ENCODE results near the gene SLF2.

The SLF2 gene

GRCh38 chr10:101002456-101002855 is 89.7 kb downstream of the SLF2 start:
- TF ChIP-seq CTCF (IDR thresholded peaks at IDR 0.05; ENCODE audit: unreplicated experiment in 3 of 3), result no peak
- Mint-ChIP-seq H3K27ac (no peak overlapping the region), H3K27me3 (ENCODE audit: low read depth) (no peaks in the 10 kb centered on the region), H3K36me3 (ENCODE audit: low read depth) (peaks cover 20% of the 10 kb centered on the region), H3K4me1 (peaks cover 23% of the 10 kb centered on the region), H3K4me3 (peak overlapping the region in 1 of 3 experiments; percentile 56), H3K9me3 (no peaks in the 10 kb centered on the region)

- Mint-ChIP-seq H3K9me3 (no peaks in the 10 kb centered on the region), H3K36me3 (ENCODE audit: low read depth) (peaks cover 20% of the 10 kb centered on the region), H3K27me3 (ENCODE audit: low read depth) (no peaks in the 10 kb centered on the region), H3K4me1 (peaks cover 18% of the 10 kb centered on the region), H3K27ac (no peak overlapping the region), H3K4me3 (no peak overlapping the region)
- TF ChIP-seq CTCF (IDR thresholded peaks at IDR 0.05; ENCODE audit: unreplicated experiment in 3 of 3), result no peak
These were observed 91.0 kb downstream of the SLF2 start for GRCh38 chr10:101003639-101004206.

DNA sequence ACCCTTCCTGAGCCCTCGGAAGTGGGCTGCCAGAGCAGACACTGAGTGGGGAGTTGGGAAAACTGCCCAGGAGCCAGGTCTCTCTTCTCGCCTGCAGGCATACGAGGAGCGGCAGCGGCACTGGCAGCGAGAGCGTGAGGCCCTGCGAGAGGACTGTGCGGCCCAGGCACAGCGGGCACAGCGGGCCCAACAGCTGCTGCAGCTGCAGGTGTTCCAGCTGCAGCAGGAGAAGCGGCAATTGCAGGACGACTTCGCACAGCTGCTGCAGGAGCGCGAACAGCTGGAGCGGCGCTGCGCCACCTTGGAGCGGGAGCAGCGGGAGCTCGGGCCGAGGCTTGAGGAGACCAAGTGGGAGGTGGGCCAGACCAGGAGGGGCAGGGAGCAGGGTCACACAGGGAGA is 92.6 kb downstream of the SLF2 start:
- Mint-ChIP-seq H3K4me3 (no peak overlapping the region), H3K9me3 (no peaks in the 10 kb centered on the region), H3K36me3 (ENCODE audit: low read depth) (peaks cover 20% of the 10 kb centered on the region), H3K27me3 (ENCODE audit: low read depth) (no peaks in the 10 kb centered on the region), H3K4me1 (peaks cover 17% of the 10 kb centered on the region), H3K27ac (no peak overlapping the region)
- TF ChIP-seq CTCF (IDR thresholded peaks at IDR 0.05; ENCODE audit: unreplicated experiment in 3 of 3), result no peak

GRCh38 chr10:101005869-101006567 is 93.3 kb downstream of the SLF2 start:
- Mint-ChIP-seq H3K4me3 (no peak overlapping the region), H3K27ac (no peak overlapping the region), H3K9me3 (no peaks in the 10 kb centered on the region), H3K36me3 (ENCODE audit: low read depth) (peaks cover 20% of the 10 kb centered on the region), H3K27me3 (ENCODE audit: low read depth) (no peaks in the 10 kb centered on the region), H3K4me1 (peaks cover 14% of the 10 kb centered on the region)
- no peak for TF ChIP-seq CTCF (IDR thresholded peaks at IDR 0.05; ENCODE audit: unreplicated experiment in 3 of 3)

DNA sequence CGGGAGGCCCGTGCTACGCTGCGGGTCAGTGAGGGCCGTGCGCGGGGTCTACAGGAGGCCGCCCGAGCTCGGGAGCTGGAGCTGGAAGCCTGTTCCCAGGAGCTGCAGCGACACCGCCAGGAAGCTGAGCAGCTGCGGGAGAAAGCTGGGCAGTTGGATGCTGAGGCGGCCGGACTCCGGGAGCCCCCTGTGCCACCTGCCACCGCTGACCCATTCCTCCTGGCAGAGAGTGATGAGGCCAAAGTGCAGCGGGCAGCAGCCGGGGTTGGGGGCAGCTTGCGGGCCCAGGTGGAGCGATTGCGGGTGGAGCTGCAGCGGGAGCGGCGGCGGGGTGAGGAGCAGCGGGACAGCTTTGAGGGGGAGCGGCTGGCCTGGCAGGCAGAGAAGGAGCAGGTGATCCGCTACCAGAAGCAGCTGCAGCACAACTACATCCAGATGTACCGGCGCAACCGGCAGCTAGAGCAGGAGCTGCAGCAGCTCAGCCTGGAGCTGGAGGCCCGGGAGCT is 93.9 kb downstream of the SLF2 start:
- H3K27ac Mint-ChIP-seq, result peak overlapping the region in 1 of 3 experiments; percentile 45
- no peak for TF ChIP-seq CTCF (IDR thresholded peaks at IDR 0.05; ENCODE audit: unreplicated experiment in 3 of 3)
- no peaks in the 10 kb centered on the region for H3K27me3 Mint-ChIP-seq (ENCODE audit: low read depth)
- peaks cover 8% of the 10 kb centered on the region for H3K4me1 Mint-ChIP-seq
- H3K9me3 Mint-ChIP-seq, result no peaks in the 10 kb centered on the region
- H3K4me3 Mint-ChIP-seq, result no peak overlapping the region
- H3K36me3 Mint-ChIP-seq (ENCODE audit: low read depth), result peaks cover 20% of the 10 kb centered on the region
